ENCODE data around the gene PDLIM5. TPM values are rescaled to one million over a fixed set of nuclear protein-coding genes. Genes with fewer than 3 reads are reported as not detected.

PDLIM5 gene
- 184 and 185 TPM in 2 replicates for total RNA-seq

GRCh38 chr4:94451695-94452475, at the start of gene PDLIM5:
TSS of gene PDLIM5 (plus strand) at chr4:94451942. CDS start at chr4:94455289, 3,347 bp downstream.

Other genes with a start within 250 kb of the PDLIM5 start
- gene SMARCAD1, start 244.1 kb upstream of the PDLIM5 start, total RNA-seq = 37.1 and 37.4 TPM in 2 replicates
- gene HPGDS, start 109.1 kb upstream of the PDLIM5 start, total RNA-seq = not detected in 2 replicates